Smooth muscle cell of the coronary artery (primary cell): Measurements from ENCODE around the gene DHRSX. TPM values are rescaled to one million over a fixed set of nuclear protein-coding genes. Genes with fewer than 3 reads are reported as not detected.

ENCODE experiments used
- total RNA-seq: library from RNA; depleted of rRNA; stranded (reverse); fragments of >200 nt; gene quantifications from 2 replicates; pipeline ENCODE4 v1.2.3, GENCODE V29; 2014; ENCODE audit warnings: low replicate concordance

DHRSX gene, protein sequence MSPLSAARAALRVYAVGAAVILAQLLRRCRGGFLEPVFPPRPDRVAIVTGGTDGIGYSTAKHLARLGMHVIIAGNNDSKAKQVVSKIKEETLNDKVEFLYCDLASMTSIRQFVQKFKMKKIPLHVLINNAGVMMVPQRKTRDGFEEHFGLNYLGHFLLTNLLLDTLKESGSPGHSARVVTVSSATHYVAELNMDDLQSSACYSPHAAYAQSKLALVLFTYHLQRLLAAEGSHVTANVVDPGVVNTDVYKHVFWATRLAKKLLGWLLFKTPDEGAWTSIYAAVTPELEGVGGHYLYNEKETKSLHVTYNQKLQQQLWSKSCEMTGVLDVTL
- 16.8 and 28.4 TPM in 2 replicates for total RNA-seq

DNA sequence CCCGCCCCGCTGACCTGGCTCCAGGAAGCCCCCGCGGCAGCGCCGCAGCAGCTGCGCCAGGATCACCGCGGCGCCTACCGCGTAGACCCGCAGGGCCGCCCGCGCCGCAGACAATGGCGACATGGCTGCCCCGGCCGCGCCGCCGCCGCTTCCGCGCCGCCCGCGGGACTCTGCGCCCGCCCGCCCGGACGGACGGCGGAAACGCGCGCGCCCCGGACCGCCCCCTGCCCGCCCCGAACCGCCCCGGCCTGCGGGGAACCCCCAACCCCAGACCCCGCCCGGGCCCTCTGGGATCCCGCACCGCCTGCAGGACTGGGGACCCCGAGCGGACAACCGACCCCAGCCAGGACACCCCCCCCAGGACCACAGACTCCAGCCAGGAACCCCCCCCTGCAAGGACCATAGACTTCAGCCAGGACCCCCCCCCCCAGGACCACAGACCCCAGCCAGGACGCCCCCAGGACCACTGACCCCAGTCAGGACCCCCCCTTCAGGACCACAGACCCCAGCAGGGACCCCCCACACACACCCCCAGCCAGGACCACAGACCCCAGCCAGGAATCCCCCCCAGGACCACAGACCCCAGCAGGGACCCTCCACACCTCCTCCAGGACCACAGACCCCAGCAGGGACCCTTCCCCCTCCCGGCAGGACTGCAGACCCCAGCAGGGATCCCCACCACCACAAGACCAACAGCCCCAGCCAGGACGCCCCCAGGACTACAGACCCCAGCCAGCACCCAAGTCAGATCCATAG, at the start of gene DHRSX, which contains the start of gene ZBED1:
DHRSX (minus strand) TSS at position 174 of the 756 bp plus-strand sequence; CDS start at position 123, 51 bp downstream.
ZBED1 (minus strand) TSS at position 174 of the 756 bp plus-strand sequence. CDS start 10,257 bp downstream, outside the sequence.

Other genes with a start within 250 kb of the DHRSX start
- gene ZBED1, start within 50 bp of the DHRSX start, total RNA-seq: 27.7 and 36.5 TPM in 2 replicates
- 137 and 168 TPM in 2 replicates for gene CD99, start 190.3 kb upstream of the DHRSX start, total RNA-seq